K562 (cell line): ENCODE data around the gene TSPAN13. TPM values are rescaled to one million over a fixed set of nuclear protein-coding genes. Genes with fewer than 3 reads are reported as not detected.

Experiments
- ATF1 ChIP-seq, 2 experiments: fragments of 450-650 bp in 1 of 2; IDR thresholded peaks; 2 replicates each; pipeline ENCODE4 v1.6.1; 2016; ENCODE audit warnings: missing compliant biosample characterization in 1 of 2, missing genetic modification characterization in 1 of 2
- CBX5 ChIP-seq: IDR thresholded peaks from 2 replicates; pipeline ENCODE4 v1.6.1; 2014; ENCODE audit warnings: low read depth, borderline replicate concordance
- EP400 ChIP-seq: fragments of 450-650 bp; IDR thresholded peaks from 2 replicates; pipeline ENCODE4 v1.6.1; 2017; ENCODE audit warnings: antibody characterized with exemption, mild to moderate bottlenecking, moderate library complexity
- GTF2B ChIP-seq: IDR thresholded peaks from 2 replicates; pipeline ENCODE4 v1.6.1; 2011; ENCODE audit not compliant: insufficient read length; ENCODE audit errors: extremely low read depth
- GTF2E2 ChIP-seq: fragments of 200-800 bp; sonication (Bioruptor generic); IDR thresholded peaks from 2 replicates; pipeline ENCODE4 v1.6.1; 2016; ENCODE audit warnings: missing genetic modification characterization, missing compliant biosample characterization
- HNRNPUL1 ChIP-seq: fragments of 200-400 bp; formaldehyde crosslinking; IDR thresholded peaks from 2 replicates; pipeline ENCODE4 v1.6.1; 2017; ENCODE audit warnings: low read length
- MTA1 ChIP-seq: fragments of 450-650 bp; IDR thresholded peaks from 2 replicates; pipeline ENCODE4 v1.6.1; 2017; ENCODE audit warnings: borderline replicate concordance
- PCBP2 ChIP-seq: fragments of 200-400 bp; formaldehyde crosslinking; IDR thresholded peaks from 2 replicates; pipeline ENCODE4 v1.6.1; 2018; ENCODE audit warnings: low read length, low read depth, mild to moderate bottlenecking, moderate library complexity; ENCODE audit not compliant: poor library complexity, severe bottlenecking
- POLR3G ChIP-seq: IDR thresholded peaks from 2 replicates; pipeline ENCODE4 v1.6.1; 2011; ENCODE audit not compliant: insufficient read length, insufficient replicate concordance; ENCODE audit errors: extremely low read depth
- SP2 ChIP-seq: IDR thresholded peaks from 2 replicates; pipeline ENCODE4 v1.6.1; 2011; ENCODE audit warnings: mild to moderate bottlenecking, low read depth, low read length, moderate library complexity; ENCODE audit not compliant: poor library complexity, severe bottlenecking; ENCODE audit errors: extremely low read depth
- TCF3 ChIP-seq: sonication (generic); formaldehyde crosslinking; IDR thresholded peaks from 2 replicates; pipeline ENCODE4 v1.4.0; 2020; ENCODE audit warnings: mild to moderate bottlenecking, missing genetic modification reagents
- TOE1 ChIP-seq, 2 experiments: fragments of 450-650 bp in 1 of 2; sonication (generic) in 1 of 2; formaldehyde crosslinking in 1 of 2; IDR thresholded peaks; 2 replicates each; pipeline versions ENCODE4 v1.7.1 to v1.8.0; 2016 to 2022; ENCODE audit warnings: borderline replicate concordance in 2 of 2, mild to moderate bottlenecking in 2 of 2, antibody characterized with exemption in 1 of 2, inconsistent platforms in 1 of 2, low read depth in 1 of 2, missing genetic modification reagents in 1 of 2, moderate library complexity in 1 of 2
- ZBTB26 ChIP-seq: fragments of 450-650 bp; formaldehyde crosslinking; IDR thresholded peaks from 2 replicates; pipeline ENCODE4 v1.4.0; 2022; ENCODE audit warnings: missing genetic modification characterization
- ZFPM2 ChIP-seq: fragments of 250-450 bp; sonication (Bioruptor Pico); IDR thresholded peaks from 2 replicates; pipeline ENCODE4 v1.5.1; 2022; ENCODE audit warnings: mild to moderate bottlenecking
- ZNF263 ChIP-seq: sonication (generic); formaldehyde crosslinking; IDR thresholded peaks from 2 replicates; pipeline ENCODE4 v1.8.0; 2022; ENCODE audit warnings: mild to moderate bottlenecking, missing genetic modification reagents, borderline replicate concordance
- ZNF347 ChIP-seq: fragments of 450-650 bp; formaldehyde crosslinking; IDR thresholded peaks from 2 replicates; pipeline ENCODE4 v1.4.0; 2020; ENCODE audit warnings: low read depth, mild to moderate bottlenecking, moderate library complexity
- ZNF57 ChIP-seq: fragments of 450-650 bp; formaldehyde crosslinking; IDR thresholded peaks from 2 replicates; pipeline ENCODE4 v1.4.0; 2020; ENCODE audit warnings: mild to moderate bottlenecking, moderate library complexity
- ZNF592 ChIP-seq: fragments of 450-650 bp; IDR thresholded peaks from 2 replicates; pipeline ENCODE4 v1.6.1; 2017; ENCODE audit warnings: antibody characterized with exemption, mild to moderate bottlenecking
- ZNF740 ChIP-seq, 3 experiments: fragments of 200-800 bp in 1 of 3; sonication (Bioruptor generic) in 1 of 3; sonication (generic) in 1 of 3; formaldehyde crosslinking in 1 of 3; IDR thresholded peaks; 2 replicates each; pipeline versions ENCODE4 v1.6.1 to v1.8.0; 2016 to 2022; ENCODE audit warnings: mild to moderate bottlenecking in 2 of 3, missing compliant biosample characterization in 2 of 3, missing genetic modification characterization in 2 of 3, missing genetic modification reagents in 1 of 3
- polyA plus RNA-seq, 8 experiments: library from polyadenylated mRNA; depleted of rRNA in 4 of 8; stranded (reverse) in 5 of 8; unstranded in 3 of 8; fragments of >200 nt; fragmentation: Nextera tagmentation in 2 of 8; fragmentation: Illumina TruSeq in 1 of 8; extraction: Ambion mirVana in 2 of 8; extraction: Trizol in 1 of 8; gene quantifications; 2 replicates each; pipeline versions ENCODE4 v1.2.1 to v1.2.3, GENCODE V29; 2011 to 2014; ENCODE audit warnings: inconsistent platforms in 1 of 8, missing spikeins in 1 of 8
- total RNA-seq, 7 experiments: library from RNA; depleted of rRNA in 6 of 7; stranded (reverse); fragments of >200 nt in 6 of 7; fragmentation: Illumina TruSeq in 2 of 7; extraction: Trizol in 2 of 7; gene quantifications; 2 replicates each; pipeline versions ENCODE4 v1.2.1 to v1.2.3, GENCODE V29; 2011 to 2021; ENCODE audit warnings: low replicate concordance in 1 of 7

TSPAN13 gene
- total and polyA plus RNA-seq, 9 of the 15 experiments (the other 6 are each of a cell fraction or from before 2014, with no cell fraction given), result 7.8 to 46.3 (median 20.0) TPM

- no peak for TF ChIP-seq ZNF740 (CRISPR knock-in tag; IDR thresholded peaks at IDR 0.05)
- no peak for TF ChIP-seq ZNF740 (tag; IDR thresholded peaks at IDR 0.05)
- no peak for TF ChIP-seq ZBTB26 (CRISPR knock-in tag)
- TF ChIP-seq EP400, result peak; percentile 79
- peak; percentile 65; the same call in 1 of the 2 replicates for TF ChIP-seq TOE1 (IDR thresholded peaks at IDR 0.05; ENCODE audit: borderline replicate concordance)
- no peak for TF ChIP-seq TOE1 (CRISPR knock-in tag; IDR thresholded peaks at IDR 0.05; ENCODE audit: borderline replicate concordance, low read depth)
- peak; percentile 84 for TF ChIP-seq ZNF592
- no peak for TF ChIP-seq POLR3G
- no peak for TF ChIP-seq GTF2B
- no peak for TF ChIP-seq ZNF263
- no peak for TF ChIP-seq GTF2E2
- TF ChIP-seq SP2, result no peak
- TF ChIP-seq CBX5, result 0 out of 2 replicates have a peak, but pooled peaks have one; percentile 27
- no peak for TF ChIP-seq HNRNPUL1
- peak; percentile 68; the same call in 1 of the 2 replicates for TF ChIP-seq MTA1
- TF ChIP-seq ZNF347 (CRISPR knock-in tag), result no peak
- TF ChIP-seq ATF1 (CRISPR knock-in tag; IDR thresholded peaks at IDR 0.05), result no peak
- TF ChIP-seq ATF1 (tag; IDR thresholded peaks at IDR 0.05), result peak; percentile 55; the same call in 1 of the 2 replicates
- TF ChIP-seq TCF3, result peak; percentile 95
- TF ChIP-seq PCBP2, result no peak
- TF ChIP-seq ZFPM2 (CRISPR knock-in tag), result no peak
- no peak for TF ChIP-seq ZNF57 (CRISPR knock-in tag)
Observed at GRCh38 chr7:16739863-16740622, 13.5 kb upstream of the TSPAN13 start (continued).
